ENCODE measurements around the gene DNAI7.

Gene DNAI7

DNA sequence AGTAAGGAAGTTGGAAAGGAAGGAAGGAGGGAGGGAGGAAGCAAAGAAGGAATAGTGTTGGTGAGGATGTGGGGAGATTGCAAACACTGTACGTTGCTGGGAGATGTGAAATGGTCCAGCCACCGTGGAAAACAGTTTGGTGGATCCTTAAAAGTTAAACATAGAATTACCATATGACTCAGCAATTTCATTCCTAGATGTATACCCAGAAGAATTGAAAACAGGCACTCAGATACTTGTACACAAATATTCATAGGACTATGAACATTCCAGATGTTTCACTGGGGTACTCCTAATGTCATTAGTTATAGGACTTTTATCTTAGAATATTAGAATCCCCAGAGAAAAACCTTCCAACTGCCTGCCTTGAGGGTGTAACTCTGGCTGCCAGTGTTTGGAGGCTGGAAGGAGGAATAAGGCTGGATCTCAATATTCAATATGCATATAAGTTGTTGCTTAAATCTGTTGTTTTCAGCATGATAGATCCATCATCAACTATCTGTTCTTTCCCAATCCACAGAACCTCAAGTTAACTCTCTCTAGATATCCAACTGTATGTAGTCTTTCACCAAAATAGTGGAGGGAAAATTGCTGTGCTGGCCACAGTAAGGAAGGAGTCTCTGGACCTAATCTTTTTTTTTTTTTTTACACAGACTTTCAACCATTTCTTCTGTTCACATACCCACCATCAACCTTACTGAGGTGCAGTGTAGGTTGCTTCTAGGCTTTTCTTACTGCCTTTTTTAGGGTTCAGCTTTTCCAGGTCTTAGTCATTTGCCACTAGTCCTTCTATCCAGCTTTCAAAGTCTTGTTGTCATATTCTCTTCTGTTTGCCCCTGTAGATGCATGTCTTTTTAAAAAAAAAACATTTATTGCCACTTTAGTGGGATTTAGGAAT is 94.5 kb downstream of the DNAI7 start:
- DNase-seq (ENCODE audit: low read depth in 2 of 2) = no peak

DNA sequence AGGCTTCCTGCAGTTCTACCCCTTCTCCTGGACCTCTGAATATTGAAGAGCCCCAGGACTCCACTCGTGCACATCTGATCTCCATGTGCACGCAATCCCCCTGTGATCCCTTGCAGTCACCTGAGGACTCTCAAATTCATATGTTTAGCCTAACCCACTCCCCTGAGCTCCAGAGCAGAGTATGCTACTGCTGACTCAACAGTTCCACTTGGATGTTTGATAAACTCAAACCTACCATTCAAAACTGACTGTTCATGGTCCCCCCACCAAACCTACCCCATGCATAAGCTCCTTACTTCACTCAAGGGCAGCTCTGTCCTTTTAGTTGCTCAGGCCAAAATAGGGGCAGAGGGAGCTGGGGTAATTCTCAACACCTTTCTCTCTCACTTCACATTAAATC is 96.0 kb downstream of the DNAI7 start:
- DNase-seq (ENCODE audit: low read depth in 2 of 2) = no peak

DNA sequence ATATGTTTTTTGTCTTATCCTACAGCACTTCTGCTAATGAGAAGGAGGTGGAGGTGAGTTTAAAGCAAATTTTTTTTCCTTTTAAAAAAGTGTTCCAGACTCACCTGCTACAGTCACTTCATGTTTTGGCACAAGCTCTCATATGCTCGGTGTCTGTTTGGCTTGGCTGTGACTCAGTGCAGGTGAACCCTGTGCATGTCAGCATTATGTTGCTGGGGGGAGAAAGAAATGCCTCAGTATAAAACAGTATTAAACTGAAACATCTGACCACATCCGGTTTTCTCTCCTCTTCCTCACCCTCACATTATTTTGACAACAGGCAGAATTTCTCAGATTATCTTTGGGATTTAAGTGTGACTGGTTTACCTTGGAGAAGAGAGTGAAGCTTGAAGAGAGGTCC is 105.2 kb downstream of the DNAI7 start:
- no peak for DNase-seq (ENCODE audit: low read depth in 2 of 2)

DNA sequence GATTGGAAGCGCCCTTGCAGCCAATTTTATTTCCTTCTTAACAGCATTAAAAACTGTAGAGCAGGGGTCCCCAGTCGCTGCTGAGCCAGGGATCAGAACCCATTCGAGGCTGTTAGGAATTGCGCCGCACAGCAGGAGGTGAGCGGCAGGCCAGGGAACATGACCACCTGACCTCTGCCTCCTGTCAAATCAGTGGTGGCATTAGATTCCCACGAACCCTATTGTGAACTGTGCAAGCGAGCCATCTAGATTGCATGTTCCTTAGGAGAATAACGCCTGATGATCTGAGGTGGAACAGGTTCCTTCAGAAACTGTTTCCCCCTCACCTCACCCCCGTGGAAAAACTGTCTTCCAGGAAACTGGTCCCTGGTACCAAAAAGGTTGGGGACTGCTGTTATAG is 107.4 kb downstream of the DNAI7 start:
- no peak for DNase-seq (ENCODE audit: low read depth in 2 of 2)

DNA sequence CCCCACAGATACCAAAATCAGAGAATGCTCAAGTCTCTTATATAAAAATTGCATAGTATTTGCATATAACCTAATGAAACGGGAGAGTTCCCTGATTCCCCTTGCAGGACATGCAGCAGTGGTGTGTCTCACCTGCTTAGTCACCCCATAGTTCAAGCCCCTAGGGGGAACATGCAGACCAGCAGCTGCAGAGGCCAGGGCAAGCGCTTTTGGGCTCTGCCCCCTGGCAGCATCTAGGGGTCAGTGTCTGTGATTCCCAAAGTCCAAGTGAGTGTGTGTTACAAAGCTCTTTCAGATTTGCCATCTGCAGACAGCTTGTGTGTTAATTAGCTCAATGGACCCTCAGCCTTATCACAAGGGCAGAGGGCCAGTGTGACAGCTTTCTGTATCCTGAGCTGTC is 110.1 kb downstream of the DNAI7 start:
- DNase-seq (ENCODE audit: low read depth in 2 of 2) = no peak

DNA sequence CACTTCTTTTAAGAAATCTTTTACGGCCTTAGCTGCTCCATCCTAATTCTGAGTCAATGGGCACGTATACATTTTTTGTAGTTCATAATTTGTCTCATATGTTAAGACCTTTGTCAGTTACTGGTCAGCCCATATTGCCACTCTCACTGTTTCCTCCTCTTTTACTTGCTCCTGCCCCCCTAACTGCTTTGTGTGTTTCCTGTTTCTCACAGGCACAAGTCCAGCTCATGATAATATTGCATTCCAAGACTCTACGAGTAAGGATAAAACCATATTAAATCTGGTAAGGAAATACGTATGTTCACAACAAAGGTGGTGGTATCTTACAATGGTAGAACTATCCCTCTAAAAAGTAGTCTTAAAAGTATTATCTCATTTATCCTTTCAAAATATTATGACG is 111.7 kb downstream of the DNAI7 start:
- DNase-seq (ENCODE audit: low read depth in 2 of 2) = no peak

DNA sequence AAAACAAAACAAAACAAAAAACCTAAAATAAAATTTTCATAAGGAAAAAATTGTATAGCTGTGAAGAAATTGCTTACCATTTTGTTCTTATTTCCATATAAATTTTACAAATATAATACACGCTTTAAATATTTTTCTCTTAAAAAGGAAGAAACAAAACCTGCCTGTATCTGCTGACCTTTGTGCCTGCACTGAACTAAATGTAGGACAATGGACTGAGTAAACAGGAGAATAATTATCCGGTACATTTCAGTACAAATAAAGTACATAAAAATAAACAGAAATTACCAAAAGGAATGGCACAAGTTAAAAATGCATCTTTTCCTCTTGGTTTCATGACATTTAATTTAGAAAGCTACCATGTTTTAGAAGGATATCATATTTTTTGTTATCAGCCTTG is 112.3 kb downstream of the DNAI7 start:
- DNase-seq (ENCODE audit: low read depth in 2 of 2) = no peak

DNA sequence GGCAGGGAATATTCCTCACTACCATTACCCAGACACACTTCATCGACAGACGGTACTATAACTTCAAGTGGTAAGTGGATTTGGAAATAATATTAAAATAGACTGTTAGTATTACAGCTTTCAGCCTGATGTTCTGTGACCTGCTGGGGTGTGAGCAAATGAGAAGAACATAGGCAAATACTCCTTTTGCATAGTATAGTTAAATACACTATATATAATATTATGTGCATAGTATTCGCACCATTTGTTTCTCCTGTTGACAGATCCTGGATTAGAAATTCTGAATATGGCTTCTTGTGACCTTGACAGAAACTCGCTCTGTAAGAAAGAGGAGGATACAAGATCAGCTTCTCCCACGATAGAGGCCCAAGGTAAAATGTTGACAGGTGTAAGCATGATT is 115.6 kb downstream of the DNAI7 start:
- no peak for DNase-seq (ENCODE audit: low read depth in 2 of 2)

DNA sequence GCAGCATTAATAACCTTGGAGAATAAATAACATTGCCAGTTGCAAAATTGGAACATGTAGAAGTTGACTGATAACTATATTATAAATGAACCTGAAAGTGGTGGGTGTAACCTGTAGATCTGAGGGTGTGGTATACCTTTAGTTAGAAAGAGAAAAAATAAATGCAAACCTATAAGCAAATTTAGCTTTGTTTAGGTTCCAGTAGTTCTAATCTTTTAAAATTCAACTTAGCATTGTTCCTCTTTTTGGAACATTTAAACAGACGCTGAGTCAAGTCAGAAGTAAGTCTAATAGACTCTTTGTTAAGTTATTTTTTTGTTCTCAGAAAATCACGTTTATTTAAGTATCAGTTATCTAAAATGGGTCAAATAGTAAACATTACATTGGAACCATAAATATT is 120.0 kb downstream of the DNAI7 start:
- DNase-seq (ENCODE audit: low read depth in 2 of 2) = no peak

DNA sequence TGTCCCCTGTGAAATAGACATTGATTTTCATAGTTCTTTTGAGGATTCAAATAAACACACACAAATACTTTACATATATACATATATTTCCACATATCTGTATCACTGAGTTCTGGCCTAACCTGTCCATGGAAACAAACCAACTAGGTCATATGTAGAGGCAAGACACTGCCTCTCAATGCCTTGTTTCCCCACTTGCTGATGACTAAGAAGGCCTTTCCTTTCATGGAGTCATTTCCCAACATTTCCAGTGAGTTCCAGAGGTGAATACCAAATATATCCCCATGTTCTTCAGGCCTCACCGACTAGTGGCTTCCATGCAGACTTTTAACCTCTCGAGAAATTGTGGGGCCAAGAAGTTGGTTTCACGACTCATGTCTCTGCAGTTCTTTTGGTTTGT is 120.8 kb downstream of the DNAI7 start:
- DNase-seq (ENCODE audit: low read depth in 2 of 2) = no peak

DNA sequence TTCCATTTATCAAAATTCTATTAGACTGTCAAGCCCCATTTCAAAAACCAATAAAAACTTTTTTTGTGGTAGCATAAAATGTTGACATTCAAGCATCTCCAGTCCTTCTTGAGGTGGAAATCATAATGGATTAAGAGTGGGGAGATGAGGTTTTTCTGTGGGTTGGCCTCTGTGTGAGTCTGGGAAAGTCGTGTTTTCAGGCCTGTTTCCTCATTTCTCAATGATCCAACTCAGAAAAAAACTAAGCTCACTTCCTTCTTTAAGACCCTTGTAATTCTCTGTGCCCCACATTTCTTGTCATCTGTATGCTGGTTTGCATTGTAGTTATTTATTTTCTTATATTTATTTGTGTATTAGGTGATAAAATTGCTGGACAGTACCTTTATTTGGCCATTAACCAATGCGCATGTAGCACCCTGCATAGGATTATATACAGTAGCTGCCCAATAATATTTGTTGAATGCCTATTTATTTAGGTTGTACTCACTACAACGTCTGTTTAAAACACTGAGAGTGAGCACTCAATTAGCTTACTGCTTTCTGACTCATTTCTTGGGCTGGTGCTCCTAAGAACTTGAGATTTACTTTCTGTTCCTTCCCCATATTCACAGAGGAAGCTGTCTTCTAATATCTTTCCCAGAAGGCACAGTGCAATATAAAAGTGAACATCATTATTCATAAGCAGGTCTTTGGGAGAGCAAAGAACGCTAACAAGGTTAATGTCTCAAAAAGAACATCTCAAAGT is 121.9 kb downstream of the DNAI7 start:
- DNase-seq (ENCODE audit: low read depth in 2 of 2) = no peak

DNA sequence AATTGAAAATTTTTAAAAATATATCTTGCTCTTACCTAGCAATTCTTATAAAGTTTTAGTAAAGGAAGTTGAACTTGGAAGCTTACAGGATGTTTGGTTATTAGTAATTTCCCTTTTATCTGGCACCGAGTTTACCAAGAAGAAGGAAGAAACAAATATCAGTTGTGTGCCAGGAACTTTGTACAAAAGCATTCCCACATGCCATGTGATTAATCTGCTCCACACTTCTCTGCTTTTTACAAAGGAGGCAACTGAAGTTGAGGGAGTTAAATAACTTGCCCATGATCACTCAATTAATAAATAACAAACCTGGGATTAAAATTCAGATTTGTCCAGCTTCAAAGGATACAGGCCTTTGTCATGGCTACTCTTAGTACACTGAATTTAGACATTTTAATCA is 123.6 kb downstream of the DNAI7 start:
- DNase-seq (ENCODE audit: low read depth in 2 of 2) = no peak

DNA sequence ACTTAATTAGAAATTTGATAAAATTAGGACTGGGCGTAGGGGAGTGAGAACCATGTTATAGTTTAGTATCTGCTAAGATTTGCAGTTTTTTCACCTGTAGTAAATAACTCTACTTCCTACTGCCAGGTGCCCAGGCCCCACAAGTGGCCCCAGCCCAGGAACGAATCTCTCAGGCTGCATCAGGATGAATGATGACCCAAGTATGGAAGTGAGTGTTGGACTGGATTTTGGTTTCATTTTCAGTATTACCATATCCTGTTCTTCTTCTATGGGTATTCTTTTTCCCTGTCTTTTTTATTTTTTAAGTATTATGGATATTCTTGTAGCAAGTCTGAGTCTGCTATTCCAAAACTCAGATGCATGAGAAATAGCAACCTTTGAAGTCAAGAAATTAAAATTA is 125.7 kb downstream of the DNAI7 start:
- no peak for DNase-seq (ENCODE audit: low read depth in 2 of 2)

DNA sequence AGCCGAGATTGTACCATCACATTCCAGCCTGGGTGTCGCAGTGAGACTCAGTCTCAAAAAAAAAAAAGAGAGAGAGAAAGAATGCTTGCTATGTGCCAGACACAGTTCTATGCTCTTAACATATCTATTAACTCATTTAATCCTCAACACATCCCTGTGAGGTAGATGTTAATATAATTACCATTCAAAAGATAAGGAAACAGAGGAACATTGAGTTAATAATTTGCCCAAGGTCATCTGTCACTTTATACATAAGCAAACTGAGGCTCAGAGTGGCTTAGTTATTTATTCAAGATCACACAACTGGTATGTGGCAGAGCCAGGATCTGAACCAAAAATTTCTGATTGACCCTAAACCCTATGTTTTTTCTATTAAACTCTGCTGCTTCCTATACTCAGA is 129.9 kb downstream of the DNAI7 start:
- DNase-seq (ENCODE audit: low read depth in 2 of 2) = no peak

DNA sequence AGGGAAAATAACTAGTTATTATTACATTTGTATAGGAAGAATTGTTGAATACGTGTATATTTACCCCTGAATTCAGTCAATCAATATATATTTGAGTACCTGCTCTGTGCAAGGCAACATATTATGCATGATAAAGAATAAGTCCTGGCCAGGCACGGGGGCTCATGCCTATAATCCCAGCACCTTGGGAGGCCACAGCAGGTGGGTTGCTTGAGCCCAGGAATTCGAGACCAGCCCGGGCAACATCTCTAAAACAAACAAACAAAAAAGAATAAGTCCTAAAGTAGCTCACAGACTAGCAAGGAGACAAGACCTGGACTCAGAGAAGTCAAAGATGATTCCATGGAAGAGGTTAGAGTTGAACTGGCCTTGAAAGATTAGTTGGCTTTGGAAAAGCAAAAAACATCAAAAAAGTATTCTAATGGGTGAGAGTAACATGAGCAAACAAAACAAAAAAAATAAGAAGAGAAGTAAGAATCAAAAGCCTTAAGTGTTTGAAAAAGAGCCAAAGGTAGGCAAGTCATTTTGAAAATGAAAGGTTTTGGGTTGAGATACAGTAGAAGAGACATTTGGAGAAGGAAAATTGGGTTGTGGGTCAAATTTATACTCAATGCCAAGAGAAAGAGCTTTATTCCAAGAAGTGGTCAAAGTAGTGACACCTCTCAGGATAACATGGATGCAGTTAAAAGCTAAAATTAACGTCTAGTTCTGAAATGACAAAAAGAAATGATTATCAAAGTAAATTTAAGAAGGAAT is 130.9 kb downstream of the DNAI7 start:
- DNase-seq (ENCODE audit: low read depth in 2 of 2) = no peak

DNA sequence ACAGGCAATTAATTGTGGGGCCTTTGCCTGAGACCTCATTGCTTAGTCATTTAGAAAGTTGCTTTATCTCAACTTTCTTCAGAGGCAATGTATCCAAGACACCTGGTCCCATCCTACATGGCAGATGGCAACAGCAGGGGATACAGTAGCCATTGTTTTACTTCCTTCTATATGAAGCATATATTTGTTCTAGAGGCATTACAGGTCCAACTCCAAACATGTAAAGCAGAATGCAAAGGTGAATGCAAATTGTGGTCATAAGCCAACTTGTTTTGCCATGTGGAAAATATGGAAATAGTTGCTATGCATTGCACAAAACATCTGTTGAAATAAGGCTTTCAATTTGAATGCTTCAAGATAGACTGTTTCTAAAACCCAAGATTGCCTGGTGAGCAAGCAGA is 136.3 kb downstream of the DNAI7 start:
- no peak for DNase-seq (ENCODE audit: low read depth in 2 of 2)

All from stimulated activated CD4-positive, alpha-beta T cell treated with anti-CD3 and anti-CD28 coated beads, Interleukin-4, amount 100 ng/mL, for 48 hours (primary cell).